GM18873 (cell line): ENCODE measurements around the gene TGFBRAP1.
"Not testable (repeated sequence)": the region's sequence is repeated elsewhere in the genome, so short reads cannot be mapped to it uniquely, and the experiment has no call there.

ENCODE experiments used
- ATAC-seq: cut with Tn5 transposase; IDR thresholded peaks from one replicate; pipeline ENCODE4 v1.9.1; 2021; ENCODE audit warnings: mild to moderate bottlenecking, moderate library complexity, moderate number of reproducible peaks; ENCODE audit not compliant: unreplicated experiment, low FRiP score

Gene TGFBRAP1

GRCh38 chr2:105358593-105358992 is 29.1 kb upstream of the TGFBRAP1 start:
- no peak for ATAC-seq

GRCh38 chr2:105357122-105357521 is 27.6 kb upstream of the TGFBRAP1 start:
- no peak for ATAC-seq

GRCh38 chr2:105344704-105345345 is 15.3 kb upstream of the TGFBRAP1 start:
- no peak for ATAC-seq

GRCh38 chr2:105339414-105339813 is 9.9 kb upstream of the TGFBRAP1 start:
- ATAC-seq = no peak

GRCh38 chr2:105338020-105338385 is 8.5 kb upstream of the TGFBRAP1 start:
- peak; percentile 1 for ATAC-seq

- ATAC-seq = peak; percentile 85
Observed at GRCh38 chr2:105337122-105338019, 7.8 kb upstream of the TGFBRAP1 start, which contains the start of gene C2orf49. TSS of gene C2orf49 (plus strand) at chr2:105337540. CDS start at chr2:105337588, 48 bp downstream.

- ATAC-seq = no peak
Observed at GRCh38 chr2:105336786-105337121, 7.2 kb upstream of the TGFBRAP1 start.

GRCh38 chr2:105335469-105335868 is 5.9 kb upstream of the TGFBRAP1 start:
- ATAC-seq = no peak

- ATAC-seq = no peak
Observed at GRCh38 chr2:105334211-105334610, 4.7 kb upstream of the TGFBRAP1 start.

- no peak for ATAC-seq
Observed at GRCh38 chr2:105330681-105331375, 1.3 kb upstream of the TGFBRAP1 start.

- ATAC-seq = no peak
Observed at GRCh38 chr2:105329197-105329554, 359 bp downstream of the TGFBRAP1 start.

- ATAC-seq = peak; percentile 35
Observed at GRCh38 chr2:105328281-105329196, 996 bp downstream of the TGFBRAP1 start.

- no peak for ATAC-seq
Observed at GRCh38 chr2:105327690-105328089, 1.8 kb downstream of the TGFBRAP1 start.

- not testable (repeated sequence) for ATAC-seq
Observed at GRCh38 chr2:105327271-105327670, 2.3 kb downstream of the TGFBRAP1 start.

- no peak for ATAC-seq
Observed at GRCh38 chr2:105325389-105325963, 4.1 kb downstream of the TGFBRAP1 start.

GRCh38 chr2:105324732-105325131 is 4.8 kb downstream of the TGFBRAP1 start:
- no peak for ATAC-seq

GRCh38 chr2:105324101-105324500 is 5.4 kb downstream of the TGFBRAP1 start:
- ATAC-seq = no peak

GRCh38 chr2:105323111-105323510 is 6.4 kb downstream of the TGFBRAP1 start:
- ATAC-seq = no peak

GRCh38 chr2:105321875-105322646 is 7.5 kb downstream of the TGFBRAP1 start:
- no peak for ATAC-seq
